PFSK-1 (cell line): ENCODE results near the gene CLMN.

Source experiments
- POLR2AphosphoS5 ChIP-seq: IDR thresholded peaks from 2 replicates; pipeline ENCODE4 v1.6.1; 2012; ENCODE audit warnings: low read depth, mild to moderate bottlenecking, control low read depth, low read length, moderate library complexity
- TAF1 ChIP-seq: IDR thresholded peaks from 2 replicates; pipeline ENCODE4 v1.6.1; 2012; ENCODE audit warnings: low read length, control low read depth, borderline replicate concordance; ENCODE audit not compliant: insufficient read depth

DNA sequence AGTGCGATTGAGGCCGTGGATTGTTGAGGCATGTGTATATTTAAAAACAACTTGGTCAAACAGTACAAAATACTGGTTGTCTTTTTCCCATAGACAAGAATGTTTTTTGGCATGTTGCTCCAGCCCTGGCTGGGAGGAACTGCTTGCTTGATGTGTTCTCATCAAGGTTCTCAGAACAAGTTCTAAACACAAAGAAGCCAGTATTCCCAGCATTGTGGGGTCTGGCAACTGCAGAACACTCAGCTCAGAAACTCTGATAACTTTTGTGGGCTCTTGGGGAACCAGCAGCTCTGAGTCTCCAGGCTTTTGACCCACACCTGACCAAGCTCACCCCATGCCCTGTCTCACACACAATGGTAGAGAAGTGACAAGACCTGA is 135.3 kb downstream of the CLMN start:
- TF ChIP-seq POLR2AphosphoS5 (no peak), TAF1 (no peak)
